NOMO-1 (cell line): ENCODE results near the gene AGPS.
"Not testable (repeated sequence)": the region's sequence is repeated elsewhere in the genome, so short reads cannot be mapped to it uniquely, and the experiment has no call there.

Experiments
- DNase-seq, 2 experiments: peaks; one replicate each; lab custom pipeline; 2025; ENCODE audit not compliant: unreplicated experiment in 2 of 2; lab: John Stamatoyannopoulos, UW

AGPS gene

DNA sequence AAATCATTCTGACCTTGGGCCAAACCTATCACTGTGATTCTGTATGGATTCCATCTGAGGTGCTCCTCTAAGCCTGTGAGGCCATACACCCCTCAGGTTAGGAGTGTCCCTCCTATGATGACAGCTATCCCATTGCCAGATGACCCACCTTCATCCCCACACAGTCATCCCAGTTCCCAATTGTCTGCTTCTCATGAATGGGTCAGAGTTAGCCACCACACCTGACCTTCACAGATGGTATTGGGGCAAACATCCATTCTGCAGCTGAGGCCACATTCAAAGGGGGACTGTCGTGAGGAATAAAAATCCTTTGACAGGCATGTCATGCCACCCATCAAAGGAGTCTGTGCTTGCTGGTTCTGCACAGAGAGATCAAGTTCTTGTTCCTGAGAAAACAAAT, 155.2 kb downstream of the AGPS start:
- no peak for DNase-seq

- DNase-seq, result no peak
Observed at GRCh38 chr2:177548636-177549035, 156.1 kb downstream of the AGPS start.

DNA sequence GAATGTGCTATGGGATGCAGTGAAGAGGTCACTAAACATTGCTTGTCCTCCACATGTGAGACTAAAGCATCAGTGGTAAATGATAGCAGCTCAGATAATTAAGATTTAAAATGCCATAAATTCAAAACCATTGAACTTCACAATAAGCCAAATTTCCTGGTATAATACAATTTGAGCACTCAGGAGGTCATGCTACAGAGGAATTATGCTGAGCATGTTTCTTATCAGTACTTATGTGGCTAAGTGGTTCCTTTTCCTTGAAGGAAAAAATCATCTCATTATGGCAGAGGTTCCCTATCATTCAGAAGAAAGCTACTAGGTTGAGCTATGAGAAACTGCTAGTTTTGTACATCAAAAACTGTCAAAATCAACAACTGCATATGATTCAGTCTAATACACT, 156.6 kb downstream of the AGPS start:
- no peak for DNase-seq

DNA sequence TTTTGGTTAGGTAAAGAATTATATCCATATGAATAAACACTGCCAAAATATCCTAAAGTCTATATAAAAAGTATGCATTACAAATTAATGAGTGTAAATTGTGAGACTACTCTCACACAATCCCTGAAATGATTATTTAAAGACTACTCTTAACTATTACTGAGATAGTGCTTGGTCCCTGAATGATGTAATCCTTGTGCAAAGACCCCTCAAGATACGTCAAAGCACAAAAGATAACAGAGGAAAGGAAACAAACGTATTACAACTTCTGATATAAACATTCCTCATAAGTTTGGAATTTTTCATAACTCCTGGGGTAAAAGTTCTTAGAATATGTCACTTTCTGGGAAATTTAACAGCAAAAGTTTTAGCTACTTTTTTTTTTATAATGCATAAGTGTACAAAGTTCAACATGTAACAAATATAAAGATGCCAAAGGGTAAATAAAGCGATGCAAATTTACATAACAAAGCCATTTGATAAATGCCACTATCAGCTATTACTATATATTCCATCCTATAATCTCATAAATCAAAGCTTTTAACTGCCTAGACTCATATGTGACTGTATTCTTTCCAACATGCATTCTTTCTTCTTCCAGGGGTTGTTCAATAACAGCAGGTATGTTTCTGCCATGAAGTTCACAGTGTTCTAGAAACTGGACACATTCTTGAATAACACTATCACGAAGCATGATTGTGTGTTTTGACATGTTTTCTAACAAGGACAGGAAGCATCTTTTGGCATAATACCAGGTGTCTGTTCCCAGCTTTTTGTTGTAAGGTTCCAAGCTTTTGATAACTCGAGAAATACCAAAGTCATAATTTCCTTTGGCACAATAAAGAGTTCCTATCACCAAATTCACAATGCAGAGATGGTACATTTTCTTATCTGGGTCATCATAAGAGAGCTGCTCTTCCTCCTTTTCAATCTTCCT, 158.0 kb downstream of the AGPS start:
- DNase-seq, result no peak

GRCh38 chr2:177551360-177551759, 158.8 kb downstream of the AGPS start:
- not testable (repeated sequence) for DNase-seq

DNA sequence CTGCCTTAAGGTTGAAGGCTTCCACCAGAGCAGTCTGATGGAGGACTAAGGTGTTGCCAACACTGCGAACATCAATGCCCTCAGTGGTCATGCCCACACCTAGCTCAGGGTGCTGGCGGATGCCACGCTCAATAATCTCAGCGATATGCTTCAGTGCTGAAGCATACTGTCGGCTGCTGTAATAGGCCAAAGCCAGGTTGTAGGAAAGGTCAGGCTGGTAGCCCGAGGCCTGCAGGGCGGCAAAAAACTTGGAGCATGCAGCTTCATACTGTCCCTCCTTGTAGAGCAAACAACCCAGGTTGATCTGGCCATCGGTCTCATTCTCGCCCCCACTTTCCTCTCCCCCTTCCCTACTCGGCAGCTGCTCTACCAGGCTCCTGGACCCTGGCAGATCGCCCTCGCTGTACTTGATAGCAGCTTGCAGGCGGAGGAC, 159.4 kb downstream of the AGPS start:
- DNase-seq, result no peak

DNA sequence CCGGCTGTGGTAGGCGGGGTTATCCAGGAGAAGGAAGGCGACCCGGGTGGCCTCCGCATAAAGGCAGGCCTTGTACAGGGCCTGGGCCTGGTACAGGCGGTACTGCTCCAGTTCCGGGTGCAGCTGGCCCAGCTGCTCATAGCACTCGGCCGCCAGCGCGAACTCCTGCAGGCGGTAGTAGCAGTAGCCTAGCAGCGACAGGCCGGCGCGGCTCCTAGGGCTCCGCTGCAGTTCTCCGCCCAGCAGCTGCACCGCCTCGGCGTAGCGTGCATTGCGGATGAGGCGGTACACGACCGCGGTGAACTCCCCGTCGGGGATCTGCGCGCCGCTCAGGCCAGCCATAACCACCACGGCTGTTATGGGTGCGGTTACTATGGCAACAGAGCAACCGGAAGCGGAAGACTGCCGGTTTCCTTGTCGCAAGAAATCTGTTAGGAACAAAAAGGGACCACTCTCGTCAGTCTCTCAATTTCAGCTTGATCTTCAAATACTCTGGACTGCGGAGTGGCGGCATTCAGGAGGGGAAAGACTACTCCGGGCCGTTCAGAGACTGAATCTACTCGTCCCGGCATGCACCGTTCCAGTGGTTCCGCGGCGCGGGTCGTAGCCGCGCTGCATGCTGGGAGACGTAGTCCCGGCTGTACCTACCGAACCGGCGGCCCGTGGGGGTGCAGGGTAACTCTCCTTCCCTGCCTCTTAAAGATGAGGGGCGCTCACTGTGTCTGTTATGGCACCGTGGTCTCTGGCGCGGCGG, 160.0 kb downstream of the AGPS start:
- peak; percentile 82 to 87 for DNase-seq

GRCh38 chr2:177553176-177553884, 160.8 kb downstream of the AGPS start:
- DNase-seq, result peak in 1 of 2 experiments; percentile 31

GRCh38 chr2:177554365-177554764, 161.8 kb downstream of the AGPS start:
- no peak for DNase-seq

DNA sequence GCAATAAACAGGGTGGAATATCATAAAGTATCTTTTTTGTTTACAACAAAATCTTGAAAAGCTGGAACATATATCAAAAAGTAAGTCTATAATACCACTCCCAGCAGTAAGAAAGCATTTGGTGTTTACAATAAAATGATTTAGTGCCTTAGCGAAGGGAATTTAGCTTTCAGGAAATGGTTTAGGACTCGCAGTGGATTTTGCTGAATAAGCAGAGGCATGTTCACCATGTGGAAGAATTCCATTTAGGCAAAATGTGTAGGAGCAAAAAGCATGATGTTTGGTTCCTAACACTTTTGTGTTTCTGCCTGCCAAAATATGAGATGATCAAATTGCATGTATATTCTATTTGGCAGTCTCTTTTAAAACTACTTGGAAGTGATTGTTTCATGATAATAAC, 163.6 kb downstream of the AGPS start:
- DNase-seq, result no peak

GRCh38 chr2:177557794-177558193, 165.2 kb downstream of the AGPS start:
- no peak for DNase-seq

- DNase-seq, result no peak
Observed at GRCh38 chr2:177559638-177560037, 167.1 kb downstream of the AGPS start.

GRCh38 chr2:177568390-177568789, 175.8 kb downstream of the AGPS start:
- DNase-seq, result no peak

DNA sequence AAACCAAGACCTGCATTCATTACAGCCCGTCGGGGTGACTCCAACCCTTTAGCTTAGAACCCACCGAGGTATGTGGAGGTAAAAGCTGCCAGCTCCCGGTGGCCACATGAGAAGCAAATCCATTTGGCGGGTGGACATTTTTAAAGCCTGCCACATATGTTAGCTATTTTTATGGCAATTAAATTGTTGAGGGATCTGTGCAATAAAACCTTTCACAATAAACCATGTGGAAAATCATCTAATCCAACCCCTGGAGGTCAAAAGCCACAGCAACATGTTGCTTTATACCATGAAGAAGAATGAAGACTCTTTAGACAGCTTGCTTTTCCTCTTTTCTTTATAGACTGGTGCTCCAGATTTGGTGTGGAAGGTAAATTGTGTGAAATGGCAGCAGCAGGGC, 176.3 kb downstream of the AGPS start:
- DNase-seq, result no peak

GRCh38 chr2:177572236-177572671, 179.7 kb downstream of the AGPS start:
- DNase-seq, result no peak

- DNase-seq, result no peak
Observed at GRCh38 chr2:177573120-177573519, 180.5 kb downstream of the AGPS start.

DNA sequence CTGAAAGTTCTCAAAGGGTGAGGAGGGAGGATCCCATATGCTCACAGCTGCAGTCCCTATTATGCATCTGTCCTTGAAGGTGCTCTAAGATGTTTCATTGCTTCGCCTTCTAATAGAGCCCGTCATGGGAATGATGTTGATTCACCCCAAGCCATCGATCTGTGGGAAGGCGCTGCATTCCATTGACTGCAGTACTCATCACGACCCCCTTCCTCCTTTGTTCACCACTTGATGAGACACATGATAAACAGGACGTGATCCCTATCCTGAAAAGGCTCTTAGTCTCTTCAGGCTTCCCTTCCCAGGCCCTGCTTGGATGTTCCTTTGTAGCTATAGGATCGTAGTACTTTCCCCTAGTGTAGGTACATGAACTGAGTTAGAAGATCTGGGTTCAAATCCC, 181.8 kb downstream of the AGPS start:
- no peak for DNase-seq

- no peak for DNase-seq
Observed at GRCh38 chr2:177575358-177575757, 182.8 kb downstream of the AGPS start.

- DNase-seq, result no peak
Observed at GRCh38 chr2:177577075-177577474, 184.5 kb downstream of the AGPS start.

GRCh38 chr2:177578454-177578853, 185.9 kb downstream of the AGPS start:
- no peak for DNase-seq

- DNase-seq, result no peak
Observed at GRCh38 chr2:177579486-177580036, 187.0 kb downstream of the AGPS start.
